GM21619 (cell line): ENCODE data around the gene AAMDC.
"Not testable (repeated sequence)": the region's sequence is repeated elsewhere in the genome, so short reads cannot be mapped to it uniquely, and the experiment has no call there.

Experiments
- ATAC-seq: cut with Tn5 transposase; IDR thresholded peaks from one replicate; pipeline ENCODE4 v1.9.1; 2021; ENCODE audit not compliant: unreplicated experiment

The AAMDC gene

DNA sequence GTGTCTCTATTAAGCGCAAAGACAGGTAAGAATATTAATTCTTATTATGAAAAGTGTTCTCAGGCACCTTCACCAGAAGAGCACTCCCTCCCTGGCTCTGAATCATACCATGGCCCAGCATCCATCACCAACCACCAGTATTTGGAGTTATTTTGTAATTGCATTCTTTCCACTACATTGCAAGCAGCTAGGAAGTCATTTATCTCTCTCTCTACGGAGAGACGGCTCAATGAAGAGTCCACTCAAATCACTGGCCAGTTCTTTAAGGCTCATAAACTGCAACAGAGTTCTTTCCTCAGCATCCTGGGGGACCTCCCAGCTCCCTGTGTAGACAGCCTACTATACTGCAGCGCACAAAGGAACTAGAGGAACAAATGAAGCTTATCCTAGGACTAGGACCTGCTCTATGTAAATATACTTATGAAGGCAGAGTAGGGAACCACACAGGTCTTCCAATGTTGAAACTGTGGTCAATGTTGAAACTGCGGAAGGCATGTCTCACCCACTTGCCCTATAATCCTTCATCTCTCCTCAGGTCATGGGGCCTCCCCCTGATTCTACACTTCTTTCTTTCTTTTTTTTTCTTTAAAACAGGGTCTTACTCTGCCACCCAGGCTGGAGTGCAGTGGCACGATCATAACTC is 63.4 kb downstream of the AAMDC start:
- ATAC-seq = no peak

DNA sequence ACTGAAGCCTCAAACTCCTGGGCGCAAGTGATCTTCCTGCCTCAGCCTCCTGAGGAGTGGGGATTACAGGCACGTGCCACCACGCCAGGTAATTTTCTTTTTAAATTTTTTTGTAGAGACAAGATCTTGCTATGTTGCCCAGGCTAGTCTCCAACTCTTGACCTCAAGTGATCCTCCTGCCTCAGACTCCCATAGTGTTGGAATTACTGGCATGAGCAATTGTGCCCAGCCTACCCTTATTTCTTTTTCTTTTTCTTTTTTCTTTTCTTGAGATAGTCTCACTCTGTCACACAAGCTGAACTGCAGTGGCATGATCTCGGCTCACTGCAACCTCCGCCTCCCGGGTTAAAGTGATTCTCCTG is 63.9 kb downstream of the AAMDC start:
- ATAC-seq = no peak

DNA sequence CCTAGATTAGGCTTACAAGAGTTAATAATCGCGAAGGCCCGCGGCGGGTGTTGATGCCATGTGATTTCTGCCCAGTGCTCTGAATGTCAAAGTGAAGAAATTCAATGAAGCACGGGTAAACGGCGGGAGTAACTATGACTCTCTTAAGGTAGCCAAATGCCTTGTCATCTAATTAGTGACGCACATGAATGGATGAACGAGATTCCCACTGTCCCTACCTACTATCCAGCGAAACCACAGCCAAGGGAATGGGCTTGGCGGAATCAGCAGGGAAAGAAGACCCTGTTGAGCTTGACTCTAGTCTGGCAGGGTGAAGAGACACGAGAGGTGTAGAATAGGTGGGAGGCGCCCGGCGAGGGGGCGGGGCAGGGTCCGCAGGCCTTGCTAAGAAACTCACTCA is 65.5 kb downstream of the AAMDC start:
- ATAC-seq = no peak

DNA sequence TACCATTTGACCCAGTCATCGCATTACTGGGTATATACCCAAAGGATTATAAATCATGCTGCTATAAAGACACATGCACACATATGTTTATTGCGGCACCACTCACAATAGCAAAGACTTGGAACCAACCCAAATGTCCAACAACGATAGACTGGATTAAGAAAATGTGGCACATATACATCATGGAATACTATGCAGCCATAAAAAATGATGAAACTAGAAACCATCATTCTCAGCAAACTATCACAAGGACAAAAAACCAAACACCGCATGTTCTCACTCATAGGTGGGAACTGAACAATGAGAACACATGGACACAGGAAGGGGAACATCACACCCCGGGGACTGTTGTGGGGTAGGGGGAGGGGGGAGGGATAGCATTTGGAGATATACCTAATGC is 68.1 kb downstream of the AAMDC start:
- ATAC-seq = not testable (repeated sequence)

DNA sequence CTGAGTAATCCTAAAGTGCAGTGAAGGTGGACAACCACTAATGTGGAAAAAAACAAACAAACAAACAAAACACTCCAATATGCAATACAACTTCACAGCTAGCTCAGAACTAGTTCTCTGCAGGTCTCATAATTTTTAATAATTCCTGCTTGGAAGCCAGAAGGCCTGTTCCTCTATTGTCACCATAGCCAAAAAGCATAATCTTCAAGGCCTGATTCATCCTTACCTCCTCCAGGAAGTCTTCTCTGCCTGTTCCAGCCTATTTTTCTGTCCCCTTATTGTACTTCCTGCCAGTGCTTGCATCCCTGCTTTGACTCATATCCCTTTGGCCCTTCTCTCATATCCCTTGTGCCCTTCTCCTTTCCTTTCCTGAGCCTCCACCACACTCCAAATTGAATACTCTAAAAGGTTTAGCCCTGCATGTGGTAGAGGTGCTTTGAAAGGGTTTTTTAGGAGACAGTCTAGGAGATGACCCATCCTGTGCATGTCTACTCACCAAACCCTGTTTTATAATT is 69.2 kb downstream of the AAMDC start:
- not testable (repeated sequence) for ATAC-seq

DNA sequence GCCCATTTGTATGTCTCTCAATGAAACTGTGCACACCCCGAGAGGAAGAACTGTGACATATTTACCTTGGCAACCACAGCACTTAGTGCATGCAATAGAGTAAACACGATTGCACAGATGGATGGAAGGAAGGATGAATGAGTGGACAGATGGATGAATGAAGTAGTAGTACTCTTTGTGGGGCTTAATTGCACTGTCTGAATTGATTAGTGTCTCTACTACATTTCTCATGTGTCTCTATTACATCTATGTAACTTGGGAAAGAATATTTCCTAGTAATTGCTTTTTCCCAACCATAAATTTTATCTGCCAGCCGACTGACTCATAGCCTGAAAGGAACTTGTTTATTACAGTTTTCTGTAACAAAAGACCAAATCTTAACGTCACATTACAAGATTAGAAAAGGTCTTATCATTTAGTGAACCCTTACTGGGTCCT is 69.7 kb downstream of the AAMDC start:
- not testable (repeated sequence) for ATAC-seq

- ATAC-seq = not testable (repeated sequence)
These were observed 70.3 kb downstream of the AAMDC start for GRCh38 chr11:77891256-77891655.

GRCh38 chr11:77891703-77892102 is 70.8 kb downstream of the AAMDC start:
- ATAC-seq = not testable (repeated sequence)

- not testable (repeated sequence) for ATAC-seq
These were observed 74.0 kb downstream of the AAMDC start for GRCh38 chr11:77894949-77895348.

DNA sequence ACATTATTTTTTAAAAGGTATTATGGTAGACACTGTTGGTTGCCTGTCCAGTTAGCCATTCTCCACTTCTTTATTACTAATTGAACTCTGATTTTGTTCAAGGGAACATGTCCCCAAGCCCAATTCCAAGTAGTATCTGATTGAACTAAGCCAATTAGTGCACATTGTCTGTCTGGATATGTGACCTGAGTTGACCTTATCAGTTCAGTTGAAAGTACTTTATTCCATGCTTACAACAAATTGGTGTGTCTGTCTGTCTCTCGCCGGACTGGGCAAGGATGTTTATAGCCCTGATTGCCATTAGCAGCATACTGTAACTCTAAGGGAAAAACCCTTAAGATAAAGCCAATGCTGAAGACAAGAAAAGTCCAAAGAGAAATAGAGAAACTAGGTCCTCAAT is 87.9 kb downstream of the AAMDC start:
- ATAC-seq = no peak

DNA sequence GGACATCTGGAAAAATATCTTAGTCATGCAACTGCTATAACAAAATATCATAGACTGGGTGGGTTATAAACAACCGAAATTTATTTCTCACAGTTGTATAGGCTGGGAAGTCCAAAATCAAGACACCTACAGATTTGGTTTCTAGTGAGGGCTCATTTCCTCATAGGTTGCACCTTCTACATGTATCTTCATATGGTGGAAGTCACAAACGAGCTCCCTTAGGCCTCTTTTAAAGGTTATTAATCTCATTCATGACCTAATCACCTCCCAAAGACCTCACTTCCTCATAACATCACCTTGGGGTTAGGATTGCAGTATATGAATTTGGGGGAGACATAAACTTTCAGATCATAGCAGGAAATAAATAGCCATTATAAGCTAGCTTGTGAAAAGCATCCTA is 88.3 kb downstream of the AAMDC start:
- ATAC-seq = no peak

DNA sequence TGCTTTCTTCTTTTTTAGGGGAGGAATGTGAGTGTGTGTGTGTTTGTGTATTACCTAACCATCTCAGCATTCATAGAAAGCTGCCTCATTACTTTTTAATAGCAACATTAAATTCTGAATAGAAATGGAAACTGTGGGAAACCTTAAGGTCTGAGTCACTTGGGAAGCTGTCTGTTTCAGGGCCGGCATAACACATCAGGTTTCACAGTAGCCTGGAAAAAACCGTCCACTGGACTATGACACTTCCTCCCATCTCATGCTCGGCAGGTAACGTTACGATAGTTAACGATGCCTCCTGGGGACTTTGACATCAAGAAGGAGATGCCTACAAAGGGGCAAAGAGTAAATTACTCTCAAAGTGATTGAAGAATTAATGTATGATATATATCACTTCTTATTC is 89.9 kb downstream of the AAMDC start:
- not testable (repeated sequence) for ATAC-seq

- ATAC-seq = not testable (repeated sequence)
These were observed 92.8 kb downstream of the AAMDC start for GRCh38 chr11:77913608-77914306.

DNA sequence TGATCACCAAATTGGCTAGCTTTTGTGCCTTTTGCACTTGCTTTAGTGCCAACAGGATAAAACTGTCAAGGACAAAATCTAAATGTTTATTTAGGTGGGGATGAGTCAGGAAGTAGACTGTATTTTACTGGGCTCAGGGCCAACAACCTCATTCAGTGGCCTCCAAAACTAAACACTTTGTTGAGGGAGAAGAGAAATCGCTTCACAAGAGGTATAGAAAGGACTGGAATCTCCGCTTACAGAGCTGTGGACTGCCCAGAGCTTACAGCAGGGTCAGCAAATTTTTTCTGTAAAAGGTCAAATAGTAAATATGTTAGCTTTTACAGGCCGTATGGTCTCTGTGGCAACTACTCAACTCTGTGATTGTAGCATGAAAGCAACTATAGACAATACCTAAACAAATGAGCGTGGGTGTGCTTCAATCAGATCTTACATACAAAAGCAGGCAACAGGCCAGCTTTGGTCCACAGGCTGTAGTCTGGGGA is 93.4 kb downstream of the AAMDC start:
- ATAC-seq = not testable (repeated sequence)

GRCh38 chr11:77917713-77918112 is 96.8 kb downstream of the AAMDC start:
- not testable (repeated sequence) for ATAC-seq
